SK-N-MC (cell line): ENCODE data around the gene CCT3.

Source experiments
- DNase-seq: peaks from one replicate; pipeline ENCODE4 v3.0.0-alpha.2; 2011; ENCODE audit warnings: low read depth, low spot score
- H3K27ac ChIP-seq: fragments of 200-600 bp; sonication (generic); 2 replicates; pipeline ENCODE4 v1.5.1; 2016; ENCODE audit warnings: mixed run types
- H3K36me3 ChIP-seq: fragments of 200-600 bp; sonication (generic); 2 replicates; pipeline ENCODE4 v1.6.1; 2017; ENCODE audit warnings: antibody characterized with exemption, low read length, mixed read lengths; ENCODE audit not compliant: insufficient read depth
- H3K4me3 ChIP-seq: fragments of 200-600 bp; sonication (generic); 2 replicates; pipeline ENCODE4 v1.5.1; 2016
- H3K9ac ChIP-seq: fragments of 200-600 bp; sonication (generic); 2 replicates; pipeline ENCODE4 v1.8.0; 2017; ENCODE audit warnings: mixed run types, mixed read lengths; ENCODE audit not compliant: insufficient read length
- H3K9me3 ChIP-seq: fragments of 200-600 bp; sonication (generic); 2 replicates; pipeline ENCODE4 v1.6.1; 2017; ENCODE audit warnings: low read depth, mild to moderate bottlenecking, antibody characterized with exemption, low read length, moderate library complexity, mixed read lengths
- EZH2 ChIP-seq: fragments of 200-600 bp; sonication (generic); IDR thresholded peaks from one replicate; pipeline ENCODE4 v1.6.1; 2017; ENCODE audit warnings: antibody characterized with exemption
- FOXP2 ChIP-seq: optimal IDR thresholded peaks from 2 replicates; pipeline ENCODE3; 2011; ENCODE audit warnings: mild to moderate bottlenecking, moderate library complexity; ENCODE audit not compliant: insufficient read depth; ENCODE audit errors: extremely low read length, control extremely low read depth
- POLR2AphosphoS5 ChIP-seq: IDR thresholded peaks from 2 replicates; pipeline ENCODE4 v1.6.1; 2012; ENCODE audit warnings: mild to moderate bottlenecking, low read depth, low read length, borderline replicate concordance

Gene CCT3

DNA sequence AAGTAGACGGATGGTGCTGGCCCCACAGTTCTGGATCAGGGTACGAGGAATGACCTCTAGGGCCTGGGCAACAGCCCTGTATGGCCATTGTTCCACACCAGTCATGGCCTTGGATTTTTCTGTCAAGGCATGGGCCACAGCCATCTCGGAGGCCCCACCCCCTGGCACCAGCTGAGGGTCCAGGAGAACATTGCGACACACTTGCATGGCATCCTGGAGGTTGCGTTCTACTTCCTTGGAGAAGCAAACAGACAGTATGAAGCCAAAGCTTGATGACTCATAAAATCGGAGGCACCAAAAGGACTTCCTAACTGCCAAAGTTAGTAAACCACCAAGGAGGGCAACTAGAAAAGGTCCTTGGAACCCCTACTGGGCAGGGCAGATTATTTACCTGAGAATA, 27.1 kb downstream of the CCT3 start:
- H3K36me3 ChIP-seq = peaks cover 89% of the 10 kb centered on the region
- TF ChIP-seq EZH2 (no peak), POLR2AphosphoS5 (no peak), FOXP2 (no peak)
- H3K9ac ChIP-seq = no peak overlapping the region

DNA sequence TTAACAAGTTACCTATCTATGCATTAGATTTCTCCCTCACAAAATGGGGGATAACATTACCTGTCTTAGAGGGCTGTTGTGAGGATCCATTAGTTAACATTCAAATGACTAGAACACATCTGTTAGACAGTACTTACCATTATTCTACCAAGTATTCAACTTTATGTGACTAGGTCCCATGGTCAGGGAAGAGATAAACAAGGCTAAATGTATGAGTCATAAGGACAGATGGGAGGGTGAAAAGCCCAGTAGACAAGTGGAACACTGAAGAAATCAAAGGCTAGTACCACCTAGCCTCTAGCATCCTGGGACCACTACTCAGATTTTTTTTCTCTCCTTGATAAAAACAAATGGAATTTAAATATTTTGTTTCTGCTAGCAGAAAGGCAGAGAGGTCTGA, 30.0 kb downstream of the CCT3 start:
- Histone ChIP-seq H3K9ac (no peak overlapping the region), H3K27ac (no peak overlapping the region), H3K9me3 (no peaks in the 10 kb centered on the region), H3K4me3 (no peak overlapping the region), H3K36me3 (peaks cover 70% of the 10 kb centered on the region)
- DNase-seq = no peak
- TF ChIP-seq POLR2AphosphoS5 = no peak
- TF ChIP-seq FOXP2 = no peak
- TF ChIP-seq EZH2 = no peak

More for the DNA sequence above, 27.1 kb downstream of the CCT3 start:
- no peak overlapping the region for H3K4me3 ChIP-seq
- no peaks in the 10 kb centered on the region for H3K9me3 ChIP-seq
- DNase-seq = no peak
- H3K27ac ChIP-seq = no peak overlapping the region

DNA sequence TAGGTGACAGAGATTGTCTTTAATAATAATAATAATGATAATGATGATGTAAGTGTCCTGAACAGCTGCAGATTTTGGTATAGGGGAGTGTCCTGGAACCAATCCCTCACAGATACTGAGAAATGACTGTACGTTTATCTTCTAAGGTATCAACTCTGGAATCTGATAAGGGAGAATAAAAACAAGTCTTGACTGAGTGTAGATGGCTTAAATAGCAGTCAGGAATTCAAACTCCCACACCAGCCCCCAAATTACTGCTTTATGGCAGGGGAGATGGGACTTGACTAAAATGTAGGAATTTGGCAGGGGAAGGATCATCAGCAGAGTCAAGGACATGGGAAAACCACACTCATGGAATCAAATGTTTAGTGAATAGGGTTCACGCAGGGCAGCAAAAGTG, 32.9 kb downstream of the CCT3 start:
- Histone ChIP-seq H3K9me3 (no peaks in the 10 kb centered on the region), H3K9ac (no peak overlapping the region), H3K36me3 (peaks cover 44% of the 10 kb centered on the region), H3K27ac (no peak overlapping the region), H3K4me3 (no peak overlapping the region)
- DNase-seq = no peak
- TF ChIP-seq POLR2AphosphoS5 (no peak), FOXP2 (no peak), EZH2 (no peak)

DNA sequence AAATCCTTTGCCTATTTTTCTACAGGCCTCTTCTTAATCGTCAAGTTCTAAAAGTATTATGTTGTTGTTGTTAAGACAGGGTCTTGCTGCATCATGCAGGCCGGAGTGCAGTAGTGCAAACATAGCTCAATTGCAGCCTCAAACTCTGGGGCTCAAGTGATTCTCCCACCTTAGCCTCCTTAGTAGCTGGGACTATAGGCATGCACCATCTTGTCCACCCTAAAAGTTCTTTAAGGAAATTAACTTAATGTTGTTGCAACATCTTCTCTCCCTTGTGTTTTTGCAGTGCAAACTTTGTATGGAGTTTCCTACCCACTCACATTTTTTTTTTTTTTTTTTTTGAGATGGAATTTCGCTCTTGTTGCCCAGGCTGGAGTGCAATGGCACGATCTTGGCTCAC, 34.9 kb downstream of the CCT3 start:
- Histone ChIP-seq H3K36me3 (peaks cover 24% of the 10 kb centered on the region), H3K9me3 (no peaks in the 10 kb centered on the region), H3K4me3 (no peak overlapping the region), H3K27ac (no peak overlapping the region), H3K9ac (no peak overlapping the region)
- DNase-seq = no peak
- no peak for TF ChIP-seq FOXP2
- TF ChIP-seq POLR2AphosphoS5 = 0 out of 2 replicates have a peak, but pooled peaks have one; percentile 10
- no peak for TF ChIP-seq EZH2

DNA sequence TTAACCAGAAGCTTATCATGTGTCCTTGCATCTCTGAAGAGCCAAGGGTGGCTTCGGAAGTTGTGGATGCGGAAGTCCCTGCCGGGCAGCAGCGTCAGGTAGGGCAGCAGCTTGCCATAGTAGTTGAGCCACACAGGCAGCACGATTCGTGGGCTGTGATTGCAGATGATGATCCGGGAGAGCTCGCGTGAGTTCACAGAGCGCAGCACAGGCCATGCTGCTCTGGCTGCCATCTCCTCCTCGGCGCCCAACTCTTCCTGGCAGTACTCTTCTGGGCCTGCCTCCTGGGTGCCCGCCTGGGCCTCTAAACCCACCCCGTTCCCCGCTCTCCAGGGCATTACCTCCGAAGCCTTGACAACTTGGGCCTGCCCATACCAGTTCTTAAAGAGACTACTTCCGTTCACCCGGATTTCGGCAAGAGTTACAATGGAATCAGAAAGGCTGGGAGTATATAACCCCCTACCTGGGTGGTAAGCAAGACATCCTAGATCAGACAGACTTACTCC, 39.2 kb downstream of the CCT3 start, which contains the start of gene VHLL:
VHLL (minus strand) TSS at position 456 of the 506 bp plus-strand sequence; CDS start at position 338, 118 bp downstream.
- Histone ChIP-seq H3K9ac (no peak within 1 kb of the TSS), H3K27ac (no peak within 1 kb of the TSS), H3K36me3 (peaks cover 3% of the 10 kb centered on the region; the same call in 1 of the 2 replicates), H3K4me3 (no peak within 1 kb of the TSS), H3K9me3 (no peaks in the 10 kb centered on the region)
- DNase-seq = no peak
- no peak for TF ChIP-seq POLR2AphosphoS5
- no peak for TF ChIP-seq EZH2
- no peak for TF ChIP-seq FOXP2

DNA sequence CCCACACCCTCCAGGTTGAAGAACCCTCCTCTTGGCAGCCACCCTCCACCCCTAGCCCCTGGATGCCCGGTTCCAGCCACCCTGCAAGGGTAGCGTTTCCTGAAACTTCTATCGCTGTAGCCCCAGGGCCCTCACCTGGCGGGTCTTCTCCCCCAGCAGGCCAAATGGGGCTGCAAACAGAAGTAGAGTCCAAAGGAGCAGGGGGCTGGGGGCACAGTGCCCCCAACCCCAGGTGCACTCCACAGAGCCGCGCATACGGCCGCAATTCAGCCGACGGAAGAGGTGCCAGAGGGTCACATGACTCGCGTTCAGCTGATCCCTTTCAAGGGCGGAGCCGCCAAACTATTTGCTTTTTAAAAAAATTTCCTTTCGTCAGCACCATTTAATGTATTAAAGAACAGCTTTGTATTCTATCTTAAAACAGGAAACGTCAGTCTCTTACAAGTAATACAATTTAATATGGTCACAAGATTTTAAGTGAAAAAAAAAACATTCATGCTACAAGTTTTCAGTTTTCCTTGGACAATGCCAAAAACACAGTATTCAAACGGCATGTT, 42.6 kb downstream of the CCT3 start, which contains the start of gene GLMP:
GLMP (minus strand) TSS at position 289 of the 557 bp plus-strand sequence; CDS start at position 255, 34 bp downstream.
- Histone ChIP-seq H3K27ac (peak within 1 kb of the TSS; percentile 87), H3K9ac (peak within 1 kb of the TSS; percentile 74), H3K9me3 (no peaks in the 10 kb centered on the region), H3K36me3 (no peaks in the 10 kb centered on the region; the same call in 1 of the 2 replicates), H3K4me3 (peak within 1 kb of the TSS; percentile 82)
- DNase-seq = peak; percentile 53
- TF ChIP-seq POLR2AphosphoS5 (peak; percentile 88), EZH2 (no peak)

DNA sequence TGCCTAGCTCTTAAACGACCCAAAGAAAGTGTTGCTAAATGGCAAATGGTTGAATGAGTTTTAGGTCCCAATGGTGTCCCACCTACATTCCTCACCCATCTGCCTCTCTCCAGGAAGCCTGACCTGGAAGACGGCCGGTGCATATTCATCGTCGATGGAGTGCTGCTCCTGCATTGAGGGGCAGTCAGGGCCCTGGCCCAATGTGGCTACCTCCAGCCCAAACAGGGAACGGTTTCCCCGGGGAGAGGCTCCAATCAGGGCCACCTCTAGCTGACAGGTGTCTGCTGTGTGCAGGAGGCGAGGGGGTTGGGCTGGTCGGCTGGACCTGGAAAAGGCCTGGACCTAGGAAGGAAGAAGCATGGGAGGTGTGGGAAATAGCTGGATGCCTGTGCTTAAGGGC, 44.2 kb downstream of the CCT3 start:
- DNase-seq = no peak
- H3K27ac ChIP-seq = no peak overlapping the region
- no peak overlapping the region for H3K9ac ChIP-seq
- H3K36me3 ChIP-seq = no peaks in the 10 kb centered on the region; the same call in 1 of the 2 replicates
- H3K9me3 ChIP-seq = no peaks in the 10 kb centered on the region
- no peak overlapping the region for H3K4me3 ChIP-seq
- TF ChIP-seq FOXP2 (no peak), EZH2 (no peak), POLR2AphosphoS5 (no peak)

DNA sequence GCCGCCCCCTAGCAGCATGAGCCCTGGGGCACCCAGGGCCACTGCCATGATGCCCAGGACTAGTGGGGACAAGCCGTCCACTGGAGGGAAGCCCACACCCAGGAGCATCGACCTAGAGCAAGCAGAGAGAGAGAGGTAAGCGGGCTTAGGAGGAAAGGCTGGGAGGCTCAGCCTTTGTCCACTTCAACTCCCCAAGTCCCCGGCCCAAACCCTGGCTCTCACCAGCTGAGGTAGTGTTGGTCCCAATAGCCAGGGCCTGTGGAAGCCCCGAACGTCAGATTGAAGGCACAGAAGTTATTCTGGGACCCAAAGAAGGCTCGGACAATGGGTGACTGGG, 45.0 kb downstream of the CCT3 start:
- Histone ChIP-seq H3K9me3 (no peaks in the 10 kb centered on the region), H3K9ac (no peak overlapping the region), H3K36me3 (no peaks in the 10 kb centered on the region; the same call in 1 of the 2 replicates), H3K4me3 (no peak overlapping the region), H3K27ac (no peak overlapping the region)
- no peak for TF ChIP-seq POLR2AphosphoS5
- no peak for TF ChIP-seq FOXP2
- TF ChIP-seq EZH2 = no peak
- no peak for DNase-seq
